ENCODE results near the gene ANXA7. TPM values are rescaled to one million over a fixed set of nuclear protein-coding genes. Genes with fewer than 3 reads are reported as not detected.
"Not testable (repeated sequence)": the region's sequence is repeated elsewhere in the genome, so short reads cannot be mapped to it uniquely, and the experiment has no call there.

The ANXA7 gene
- total RNA-seq, 1 experiment from 2014 or later: 62.2 TPM

DNA sequence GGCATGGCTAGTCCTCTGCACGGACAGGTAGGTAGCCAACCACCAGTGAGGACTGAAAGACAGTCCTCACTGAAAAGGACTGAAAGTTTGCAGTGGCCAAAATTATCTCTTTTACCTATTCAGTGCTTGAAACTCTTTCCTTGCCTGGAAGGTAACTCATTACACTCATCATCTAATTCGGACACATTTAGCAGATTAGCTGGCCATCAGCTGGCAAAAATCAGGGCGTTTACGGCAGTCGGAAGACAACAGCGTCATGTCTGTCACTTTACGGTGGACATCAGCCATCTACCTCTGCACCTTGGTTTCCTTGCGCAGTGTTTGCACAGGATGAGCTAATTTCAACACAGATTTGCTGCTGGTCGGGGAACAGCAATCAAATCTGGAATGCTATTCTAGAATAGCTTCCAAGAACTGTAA is 740 bp downstream of the ANXA7 start:
- peak; percentile 32 for DNase-seq (ENCODE audit: low read depth, low spot score)
- in situ Hi-C loops (cut with HindIII; ENCODE audit: low pct_unique_long_range_greater_than_20kb, low sequenced_read_pairs): no loop called here

DNA sequence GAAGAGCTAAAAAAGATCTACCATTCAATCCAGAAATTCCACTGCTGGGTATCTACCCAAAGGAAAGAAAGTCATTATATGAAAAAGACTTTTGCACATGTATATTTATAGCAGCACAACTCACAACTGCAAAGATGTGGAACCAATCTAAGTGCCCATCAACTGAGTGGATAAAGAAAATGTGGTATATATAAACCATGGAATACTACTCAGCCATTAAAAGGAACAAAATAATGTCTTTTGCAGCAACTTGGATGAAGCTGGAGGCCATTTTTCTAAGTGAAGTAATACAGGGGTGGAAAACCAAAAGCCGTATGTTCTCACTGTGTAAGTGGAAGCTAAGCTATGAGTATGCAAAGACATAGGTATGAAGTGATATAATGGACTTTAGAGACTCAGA is 3.0 kb downstream of the ANXA7 start:
- in situ Hi-C loops (cut with HindIII; ENCODE audit: low pct_unique_long_range_greater_than_20kb, low sequenced_read_pairs): no loop called here
- no peak for DNase-seq (ENCODE audit: low read depth, low spot score)

GRCh38 chr10:73408978-73409521 is 4.8 kb downstream of the ANXA7 start:
- in situ Hi-C loops (cut with HindIII; ENCODE audit: low pct_unique_long_range_greater_than_20kb, low sequenced_read_pairs): no loop called here

DNA sequence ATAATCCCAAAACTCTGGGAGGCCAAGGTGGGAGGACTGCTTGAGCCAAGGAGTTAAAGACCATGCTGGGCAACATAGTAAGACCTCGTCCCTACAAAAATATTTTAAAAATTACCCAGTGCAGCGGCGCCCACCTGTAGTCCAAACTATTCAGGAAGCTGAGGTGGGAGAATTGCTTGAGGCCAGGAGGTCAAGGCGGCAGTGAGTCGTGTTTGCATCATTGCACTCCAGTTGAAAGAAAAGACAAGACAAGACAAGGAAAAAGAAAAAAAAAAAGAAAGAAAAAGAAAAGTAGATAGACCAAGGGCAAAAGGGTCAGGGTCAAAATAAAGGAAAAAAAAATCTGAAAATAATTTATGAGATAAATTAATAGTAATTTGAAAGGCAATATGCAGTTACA is 5.8 kb downstream of the ANXA7 start:
- in situ Hi-C loops (cut with HindIII; ENCODE audit: low pct_unique_long_range_greater_than_20kb, low sequenced_read_pairs): no loop called here
- DNase-seq (ENCODE audit: low read depth, low spot score): no peak

More at GRCh38 chr10:73408978-73409521, 4.8 kb downstream of the ANXA7 start:
- no peak for DNase-seq (ENCODE audit: low read depth, low spot score)

GRCh38 chr10:73407495-73407894 is 6.4 kb downstream of the ANXA7 start:
- no peak for DNase-seq (ENCODE audit: low read depth, low spot score)
- in situ Hi-C loops (cut with HindIII; ENCODE audit: low pct_unique_long_range_greater_than_20kb, low sequenced_read_pairs): no loop called here

DNA sequence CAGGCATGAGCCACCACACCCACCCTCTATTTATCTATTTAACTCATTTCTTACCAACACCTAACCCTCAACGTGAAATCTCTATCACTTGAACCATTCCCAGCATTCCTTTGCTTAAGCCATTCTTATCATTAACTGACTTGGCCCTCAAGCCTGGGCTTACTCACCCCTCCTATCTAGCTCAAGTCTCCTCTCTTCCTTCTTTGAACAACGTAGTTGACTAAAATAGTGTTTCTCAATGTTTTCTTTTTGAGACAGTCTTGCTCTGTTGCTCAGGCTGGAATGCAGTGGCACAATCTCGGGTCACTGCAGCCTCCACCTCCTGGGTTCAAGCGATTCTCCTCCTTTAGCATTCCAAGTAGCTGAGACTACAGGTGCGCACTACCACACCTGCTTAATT is 7.0 kb downstream of the ANXA7 start:
- no peak for DNase-seq (ENCODE audit: low read depth, low spot score)
- in situ Hi-C loops (cut with HindIII; ENCODE audit: low pct_unique_long_range_greater_than_20kb, low sequenced_read_pairs): no loop called here

DNA sequence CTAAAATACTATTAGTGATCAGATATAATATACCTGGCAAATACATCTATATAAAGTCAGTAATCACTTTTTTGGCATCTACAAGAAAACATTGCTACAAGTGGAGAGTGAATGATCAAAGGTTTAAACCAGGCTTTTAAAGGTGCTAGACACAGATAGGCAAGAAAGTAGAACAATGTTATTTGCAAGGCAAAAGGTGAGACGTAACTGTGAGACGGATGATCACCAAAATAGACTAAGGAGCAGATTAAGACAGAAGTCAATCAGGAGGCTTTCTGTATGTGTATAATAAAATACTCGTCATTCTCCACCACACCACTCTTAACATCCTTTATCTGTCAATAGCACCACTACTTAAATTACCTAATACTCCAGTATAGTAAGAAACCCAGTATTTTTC is 8.3 kb downstream of the ANXA7 start:
- no peak for DNase-seq (ENCODE audit: low read depth, low spot score)
- in situ Hi-C loops (cut with HindIII; ENCODE audit: low pct_unique_long_range_greater_than_20kb, low sequenced_read_pairs): no loop called here

GRCh38 chr10:73404690-73405089 is 9.2 kb downstream of the ANXA7 start:
- in situ Hi-C loops (cut with HindIII; ENCODE audit: low pct_unique_long_range_greater_than_20kb, low sequenced_read_pairs): no loop called here

DNA sequence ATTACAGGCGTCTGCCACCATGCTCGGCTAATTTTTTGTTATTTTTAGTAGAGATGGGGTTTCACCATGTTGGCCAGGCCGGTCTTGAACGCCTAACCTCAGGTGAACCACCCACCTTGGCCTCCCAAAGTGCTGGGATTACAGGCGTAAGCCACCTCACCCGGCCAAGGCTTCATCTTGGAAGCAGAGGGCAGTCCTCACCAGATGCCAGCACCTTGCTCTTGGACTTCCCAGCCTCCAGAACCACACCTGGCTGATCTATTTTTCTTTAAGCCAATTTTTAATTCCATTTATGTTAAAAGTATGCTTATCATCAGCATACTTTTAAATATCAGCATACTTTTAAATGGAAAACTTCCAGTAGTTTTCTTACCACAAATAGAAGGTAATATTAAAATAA is 12.2 kb downstream of the ANXA7 start:
- in situ Hi-C loops (cut with HindIII; ENCODE audit: low pct_unique_long_range_greater_than_20kb, low sequenced_read_pairs): no loop called here

More at GRCh38 chr10:73404690-73405089, 9.2 kb downstream of the ANXA7 start:
- no peak for DNase-seq (ENCODE audit: low read depth, low spot score)

GRCh38 chr10:73399063-73399462 is 14.8 kb downstream of the ANXA7 start:
- no peak for DNase-seq (ENCODE audit: low read depth, low spot score)
- in situ Hi-C loops (cut with HindIII; ENCODE audit: low pct_unique_long_range_greater_than_20kb, low sequenced_read_pairs): no loop called here

More for the DNA sequence above, 12.2 kb downstream of the ANXA7 start:
- no peak for DNase-seq (ENCODE audit: low read depth, low spot score)

GRCh38 chr10:73398024-73398423 is 15.8 kb downstream of the ANXA7 start:
- DNase-seq (ENCODE audit: low read depth, low spot score): peak; percentile 14
- in situ Hi-C loops (cut with HindIII; ENCODE audit: low pct_unique_long_range_greater_than_20kb, low sequenced_read_pairs): no loop called here

DNA sequence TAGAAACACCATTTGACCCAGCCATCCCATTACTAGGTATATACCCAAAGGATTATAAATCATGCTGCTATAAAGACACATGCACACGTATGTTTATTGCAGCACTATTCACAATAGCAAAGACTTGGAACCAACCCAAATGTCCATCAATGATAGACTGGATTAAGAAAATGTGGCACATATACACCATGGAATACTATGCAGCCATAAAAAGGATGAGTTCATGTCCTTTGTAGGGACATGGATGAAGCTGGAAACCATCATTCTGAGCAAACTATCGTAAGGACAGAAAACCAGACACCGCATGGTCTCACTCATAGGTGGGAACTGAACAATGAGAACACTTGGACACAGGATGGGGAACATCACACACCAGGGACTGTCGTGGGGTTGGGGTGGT is 19.5 kb downstream of the ANXA7 start:
- DNase-seq (ENCODE audit: low read depth, low spot score); in situ Hi-C loops (cut with HindIII; ENCODE audit: low pct_unique_long_range_greater_than_20kb, low sequenced_read_pairs): not testable (repeated sequence)

DNA sequence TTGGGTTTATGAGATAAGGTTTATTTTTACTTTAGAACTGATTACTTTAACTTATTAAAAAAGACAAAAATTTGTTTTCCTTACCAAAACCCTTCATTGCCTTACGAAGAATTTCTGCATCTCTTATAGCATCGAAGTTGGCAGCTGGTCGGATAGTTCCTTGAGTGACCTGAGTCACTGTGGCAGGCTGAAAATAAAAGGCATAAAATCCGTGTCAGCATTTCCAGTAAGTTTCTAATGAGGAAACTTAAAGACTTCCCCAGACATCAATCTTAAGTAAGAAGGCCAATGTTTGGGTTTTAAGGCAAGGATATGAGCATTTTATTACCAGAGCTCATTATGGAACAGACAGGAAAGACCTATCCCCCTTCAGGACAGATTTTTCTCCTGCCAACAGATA is 25.6 kb downstream of the ANXA7 start:
- in situ Hi-C loops (cut with HindIII; ENCODE audit: low pct_unique_long_range_greater_than_20kb, low sequenced_read_pairs): no loop called here
- DNase-seq (ENCODE audit: low read depth, low spot score): no peak

- in situ Hi-C loops (cut with HindIII; ENCODE audit: low pct_unique_long_range_greater_than_20kb, low sequenced_read_pairs): no loop called here
- no peak for DNase-seq (ENCODE audit: low read depth, low spot score)
These were observed 27.3 kb downstream of the ANXA7 start for GRCh38 chr10:73386583-73386982.

DNA sequence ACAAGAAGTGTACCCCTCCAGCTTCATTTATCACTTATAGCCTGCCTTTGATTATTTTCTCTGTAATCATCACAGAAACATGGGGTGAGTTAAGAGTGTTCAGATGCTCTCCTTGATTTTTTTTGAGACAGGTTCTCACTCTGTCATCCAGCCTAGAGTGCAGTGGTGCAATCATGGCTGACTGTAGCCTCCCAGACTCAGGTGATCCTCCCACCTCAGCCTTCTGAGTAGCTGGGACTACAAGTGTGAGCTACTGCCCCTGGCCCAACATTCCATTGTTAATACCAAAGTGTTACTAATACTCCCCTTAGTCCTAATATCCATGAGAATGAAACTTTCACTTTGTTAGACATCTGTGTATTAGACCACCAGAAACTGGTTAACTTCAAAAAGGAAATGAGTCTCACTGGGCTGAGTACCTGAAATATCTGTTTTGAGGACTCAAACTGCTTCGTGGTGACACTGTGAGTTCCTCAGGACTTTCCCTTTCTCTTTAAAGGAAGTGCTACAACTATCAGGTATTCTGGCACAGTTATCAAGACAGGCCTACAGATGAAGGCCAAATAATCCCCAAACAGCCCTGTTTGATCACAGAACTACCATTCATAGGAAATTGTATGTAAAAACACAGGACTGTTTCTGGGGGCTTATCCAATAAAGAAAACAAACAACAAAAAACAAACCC is 34.7 kb downstream of the ANXA7 start:
- in situ Hi-C loops (cut with HindIII; ENCODE audit: low pct_unique_long_range_greater_than_20kb, low sequenced_read_pairs): no loop called here
- no peak for DNase-seq (ENCODE audit: low read depth, low spot score)

DNA sequence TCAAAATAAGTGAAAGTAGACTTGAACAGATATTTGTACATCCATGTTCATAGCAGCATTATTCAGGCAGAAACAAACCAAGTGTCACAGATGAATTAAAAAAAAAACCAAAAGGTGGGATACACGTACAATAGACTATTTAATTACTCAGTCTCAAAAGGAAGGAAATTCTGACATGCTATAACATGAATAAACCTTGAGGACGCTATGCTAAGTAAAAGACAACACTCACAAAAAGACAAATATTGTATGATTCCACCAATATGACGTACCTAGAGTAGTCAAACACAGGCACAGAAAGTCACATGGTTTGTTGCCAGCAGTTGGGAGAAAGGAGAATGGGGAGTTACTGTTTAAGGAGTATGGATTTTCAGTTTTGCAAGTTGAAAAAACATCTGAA is 37.2 kb downstream of the ANXA7 start:
- no peak for DNase-seq (ENCODE audit: low read depth, low spot score)
- in situ Hi-C loops (cut with HindIII; ENCODE audit: low pct_unique_long_range_greater_than_20kb, low sequenced_read_pairs): no loop called here

DNA sequence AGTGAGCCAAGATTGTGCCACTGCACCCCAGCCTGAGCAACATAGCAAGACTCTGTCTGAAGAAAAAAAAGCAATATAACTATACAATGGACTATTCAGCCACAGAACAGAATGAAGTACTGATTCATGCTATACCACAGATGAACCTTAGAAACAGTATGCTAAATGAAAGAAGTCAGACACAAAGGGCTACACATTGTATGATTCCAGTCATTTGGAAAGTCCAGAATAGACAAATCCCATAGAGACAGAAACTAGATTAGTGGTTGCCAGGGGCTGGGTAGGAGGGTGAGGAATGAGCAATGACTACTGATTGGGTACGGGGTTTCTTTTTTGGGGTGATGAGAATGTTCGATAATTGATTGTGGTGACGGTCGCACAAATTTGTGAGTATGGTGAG is 45.6 kb downstream of the ANXA7 start:
- in situ Hi-C loops (cut with HindIII; ENCODE audit: low pct_unique_long_range_greater_than_20kb, low sequenced_read_pairs): no loop called here

DNA sequence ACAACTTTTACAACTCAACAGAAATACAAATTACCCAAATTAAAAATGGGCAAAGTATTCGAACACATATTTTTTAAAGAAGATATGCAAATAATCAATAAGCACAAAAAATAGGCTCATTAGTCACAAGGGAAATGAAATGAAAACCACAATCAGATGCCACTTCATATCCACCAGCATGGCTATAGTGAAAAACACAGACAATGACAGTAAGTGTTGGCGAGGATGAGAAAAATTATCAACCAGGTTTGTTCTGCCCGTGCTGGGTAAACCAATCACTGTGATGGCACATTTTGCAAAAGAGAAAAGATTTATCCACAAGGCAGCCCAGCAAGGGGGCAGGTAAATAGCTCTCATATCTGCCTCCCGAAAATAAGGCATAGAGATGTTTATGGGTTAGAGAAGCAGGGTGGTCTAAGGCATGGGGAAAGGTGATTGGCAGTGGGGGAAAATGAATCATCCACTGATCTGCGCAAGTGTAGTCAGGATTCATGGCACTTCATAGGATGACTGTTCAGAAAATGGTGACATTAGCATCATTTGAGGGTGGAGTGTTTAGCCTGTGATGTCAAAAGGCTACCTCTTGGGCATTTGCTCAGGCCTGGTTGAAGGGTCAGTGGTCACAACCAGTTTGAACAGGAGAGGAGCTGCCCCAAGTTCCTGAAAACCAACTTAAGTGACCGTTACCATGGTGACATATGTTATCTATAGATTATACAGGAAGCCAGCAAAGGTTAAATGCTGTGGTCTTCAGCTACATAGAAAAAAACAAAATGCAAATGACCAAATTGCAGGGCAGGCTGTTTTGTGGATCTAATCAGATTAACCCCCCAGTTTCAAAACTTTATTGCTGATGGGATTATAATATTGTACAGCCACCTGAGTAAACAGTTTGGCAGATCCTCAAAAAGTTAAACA is 47.2 kb downstream of the ANXA7 start:
- in situ Hi-C loops (cut with HindIII; ENCODE audit: low pct_unique_long_range_greater_than_20kb, low sequenced_read_pairs): no loop called here
- DNase-seq (ENCODE audit: low read depth, low spot score): no peak

More for the DNA sequence above, 45.6 kb downstream of the ANXA7 start:
- DNase-seq (ENCODE audit: low read depth, low spot score): peak; percentile 91

Measured in SK-MEL-5 (cell line).